Frontal cortex (tissue), 4 donors: ENCODE results near the gene IP6K3. TPM values are rescaled to one million over a fixed set of nuclear protein-coding genes. Genes with fewer than 3 reads are reported as not detected.

Experiments
- DNase-seq, 2 donors: peaks; one replicate each; pipeline ENCODE4 v3.0.0; 2012; ENCODE audit warnings: low spot score in 2 of 2
- FAIRE-seq: peaks from 2 replicates; lab custom pipeline; 2012; peaks lifted over from hg19 to GRCh38; lab: Jason Lieb, UNC
- total RNA-seq: library from RNA; depleted of rRNA; stranded (reverse); fragments of >200 nt; gene quantifications from one replicate; pipeline ENCODE4 v1.2.3, GENCODE V29; 2014
- donor health status: control.
- donor health status: control.
- donor health status: control.

The IP6K3 gene
- total RNA-seq, 1 donor from 2014 or later: not detected

DNA sequence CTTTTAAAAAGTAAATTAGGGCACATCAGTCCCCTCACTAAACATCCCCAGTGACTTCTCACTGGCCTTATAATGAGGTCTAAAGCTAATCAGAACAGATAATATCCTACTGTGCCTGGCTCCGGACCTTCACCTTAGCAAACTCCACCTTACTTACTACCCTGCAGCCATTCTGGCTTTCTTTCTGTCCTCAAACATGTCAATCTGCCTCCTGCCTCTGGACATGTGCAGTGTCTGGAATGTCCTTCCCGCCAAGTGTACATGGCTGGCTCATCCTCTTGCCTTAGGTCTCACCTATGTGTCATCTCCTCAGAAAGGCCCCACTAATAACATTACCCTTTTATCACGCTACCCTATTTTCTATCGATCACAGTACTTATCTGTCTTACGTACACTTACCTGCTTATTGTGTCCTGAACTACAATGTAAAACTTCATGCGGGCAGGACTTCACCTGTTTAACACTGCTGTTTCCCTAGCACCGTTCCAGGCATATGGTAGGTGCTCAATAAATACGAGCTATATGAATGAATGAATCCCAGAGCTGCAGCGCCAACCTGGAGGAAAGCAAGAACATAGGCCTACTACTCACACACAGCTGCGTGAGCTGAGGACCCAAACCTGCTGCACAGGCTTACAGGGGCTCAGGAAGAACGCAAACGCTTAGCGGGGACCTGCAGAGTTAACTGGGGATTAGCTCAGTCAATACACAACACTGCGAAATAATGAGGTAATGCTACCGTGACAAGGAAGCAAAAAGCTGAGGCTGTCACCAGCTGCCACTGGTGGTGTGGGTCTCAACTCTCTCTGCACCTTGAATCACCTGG, 36.2 kb downstream of the IP6K3 start:
- DNase-seq (no peak), FAIRE-seq (no peak)

DNA sequence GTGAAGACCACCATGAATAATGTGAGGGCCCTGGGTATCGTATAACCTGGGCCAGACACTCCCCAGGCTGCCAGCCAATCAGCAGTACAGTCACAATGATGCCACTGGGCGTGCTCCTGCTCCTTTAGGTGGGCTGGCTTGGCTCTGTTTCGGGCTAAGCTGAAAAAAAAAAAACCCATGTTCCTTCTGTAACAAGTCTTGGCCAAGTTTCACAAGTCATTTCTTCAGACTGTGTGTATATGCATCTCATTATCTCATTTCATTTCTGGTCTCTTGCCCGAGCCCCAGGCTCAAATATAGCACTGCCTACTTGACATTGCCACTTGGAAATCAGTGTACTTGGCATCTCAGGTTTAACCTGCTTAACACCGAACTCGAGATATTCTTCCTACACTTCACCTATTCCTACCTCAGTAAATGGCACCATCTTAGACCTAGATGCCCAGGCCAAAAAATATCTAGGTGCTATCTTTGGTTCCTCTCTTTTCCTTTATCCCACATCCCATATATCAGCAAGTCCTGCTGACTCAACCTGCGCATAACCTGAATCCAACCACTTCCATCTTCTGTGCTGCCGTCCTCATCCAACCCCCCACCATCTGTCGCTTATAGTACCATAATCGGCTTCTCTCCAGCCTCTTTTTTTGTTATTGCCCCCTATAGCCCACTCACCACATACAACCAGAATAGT, 37.0 kb downstream of the IP6K3 start:
- FAIRE-seq (no peak), DNase-seq (no peak)

DNA sequence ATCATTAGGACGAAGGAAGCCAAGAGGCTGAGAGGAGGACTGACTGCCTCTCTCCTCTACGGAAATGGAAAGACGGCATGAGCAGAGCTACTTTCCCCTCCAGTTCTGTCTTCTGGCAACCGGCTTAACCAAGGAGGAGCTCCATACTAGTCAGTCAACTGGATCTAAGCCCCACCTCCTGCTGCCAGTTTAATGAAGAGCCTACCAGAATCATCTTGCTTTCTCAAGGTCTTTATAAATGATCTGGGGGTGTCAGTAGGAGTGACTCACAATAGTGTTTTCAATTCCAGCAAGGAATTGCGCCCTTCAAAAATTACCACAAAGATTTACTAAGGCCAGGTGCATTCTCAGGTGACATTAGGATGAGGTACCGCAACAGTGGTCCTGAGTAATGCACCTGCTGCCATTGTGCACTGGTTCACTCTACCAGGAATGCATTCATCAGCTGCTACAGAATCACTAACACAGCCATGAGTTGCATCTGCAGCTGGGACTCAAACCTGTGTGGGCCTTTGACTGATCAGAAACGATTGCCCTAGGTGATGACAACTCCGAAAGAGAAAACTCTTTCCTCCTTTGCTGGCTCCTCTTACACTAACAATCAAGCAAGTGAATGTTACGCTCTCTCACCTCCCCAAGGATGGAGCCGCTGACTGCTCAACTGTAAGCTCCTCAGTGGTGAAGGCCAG, 38.0 kb downstream of the IP6K3 start:
- DNase-seq: no peak
- no peak for FAIRE-seq

DNA sequence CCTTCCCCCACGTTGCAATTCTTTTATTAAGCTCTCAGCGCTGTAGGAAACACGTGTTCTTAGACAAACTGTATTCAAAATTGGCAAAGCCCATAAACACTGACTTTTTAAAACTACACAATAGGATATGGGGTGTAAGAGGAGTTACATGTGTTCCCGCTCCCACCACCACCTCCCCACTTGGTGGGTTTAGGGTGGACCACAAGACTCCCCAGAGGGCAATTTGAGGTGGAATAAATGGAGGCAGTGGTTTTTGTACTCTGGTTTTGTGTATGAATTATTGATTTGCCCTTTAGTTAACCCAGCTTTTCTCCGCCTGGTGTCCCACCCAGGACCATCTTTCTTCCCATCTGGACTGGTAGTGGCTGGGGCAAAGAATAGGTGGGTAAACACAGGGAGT, 38.9 kb downstream of the IP6K3 start:
- DNase-seq (no peak), FAIRE-seq (no peak)

DNA sequence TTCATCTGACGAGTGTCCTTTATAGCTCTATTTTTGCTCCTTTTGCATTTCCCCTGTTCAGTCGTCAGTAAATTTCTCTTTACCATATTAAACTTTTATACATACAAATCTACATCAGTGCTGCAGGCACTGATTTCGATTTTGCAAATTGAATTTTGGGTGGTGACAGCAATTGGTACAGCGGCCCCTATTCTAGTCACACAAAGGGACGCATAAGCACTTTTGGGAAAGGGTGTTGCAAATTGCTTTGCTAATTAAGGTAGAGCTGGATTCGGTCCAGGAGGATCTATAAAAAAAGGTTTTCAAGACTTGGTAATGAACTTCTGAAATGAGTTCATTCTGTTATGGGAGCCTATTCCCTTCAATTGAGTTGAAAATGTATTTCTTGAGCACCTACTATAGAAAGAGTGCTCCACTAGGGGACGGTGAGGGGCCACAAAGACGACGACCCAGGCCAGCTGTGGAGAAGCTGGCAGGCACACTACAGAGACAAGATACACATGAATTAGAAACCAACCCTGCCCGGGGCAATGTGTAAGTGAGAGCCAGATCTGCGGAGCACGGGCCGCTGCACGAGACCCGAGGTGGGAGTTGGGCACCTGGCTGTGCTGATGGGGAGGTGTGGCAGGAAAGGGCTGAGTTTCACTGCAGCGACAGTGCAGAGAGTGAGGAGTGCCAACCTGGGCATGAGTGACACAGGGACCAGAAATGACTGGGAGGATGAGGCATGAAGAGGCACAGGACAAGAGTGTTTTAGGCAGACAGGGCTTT, 40.6 kb downstream of the IP6K3 start:
- no peak for FAIRE-seq
- no peak for DNase-seq

DNA sequence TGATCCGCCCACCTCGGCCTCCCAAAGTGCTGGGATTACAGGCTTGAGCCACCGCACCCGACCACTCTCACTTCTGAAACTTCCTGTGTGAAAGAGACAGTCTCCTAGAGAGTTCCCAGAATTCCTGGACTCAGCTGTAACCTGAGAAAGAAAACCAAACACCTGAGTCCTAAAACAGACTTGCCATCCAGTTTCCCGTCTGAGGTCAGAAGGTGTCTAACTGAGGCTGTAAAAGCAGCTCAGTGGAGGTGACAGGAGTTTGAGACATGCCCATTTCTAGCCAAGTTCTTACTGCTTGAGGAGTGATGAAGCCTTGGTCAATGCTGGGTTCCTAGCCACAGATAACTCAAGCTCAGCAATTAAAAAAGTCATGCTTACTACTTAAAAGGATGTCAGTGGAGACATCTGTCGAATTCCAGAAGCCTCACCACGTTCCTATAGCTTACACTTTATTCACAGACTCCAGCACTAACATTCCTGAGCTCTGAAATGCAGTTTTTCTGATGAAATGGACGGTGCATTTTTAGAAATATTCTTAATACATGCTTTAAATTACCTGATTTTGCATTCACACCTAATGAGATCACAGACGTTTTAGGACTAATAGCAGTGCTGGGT, 41.3 kb downstream of the IP6K3 start:
- no peak for FAIRE-seq
- DNase-seq: no peak

DNA sequence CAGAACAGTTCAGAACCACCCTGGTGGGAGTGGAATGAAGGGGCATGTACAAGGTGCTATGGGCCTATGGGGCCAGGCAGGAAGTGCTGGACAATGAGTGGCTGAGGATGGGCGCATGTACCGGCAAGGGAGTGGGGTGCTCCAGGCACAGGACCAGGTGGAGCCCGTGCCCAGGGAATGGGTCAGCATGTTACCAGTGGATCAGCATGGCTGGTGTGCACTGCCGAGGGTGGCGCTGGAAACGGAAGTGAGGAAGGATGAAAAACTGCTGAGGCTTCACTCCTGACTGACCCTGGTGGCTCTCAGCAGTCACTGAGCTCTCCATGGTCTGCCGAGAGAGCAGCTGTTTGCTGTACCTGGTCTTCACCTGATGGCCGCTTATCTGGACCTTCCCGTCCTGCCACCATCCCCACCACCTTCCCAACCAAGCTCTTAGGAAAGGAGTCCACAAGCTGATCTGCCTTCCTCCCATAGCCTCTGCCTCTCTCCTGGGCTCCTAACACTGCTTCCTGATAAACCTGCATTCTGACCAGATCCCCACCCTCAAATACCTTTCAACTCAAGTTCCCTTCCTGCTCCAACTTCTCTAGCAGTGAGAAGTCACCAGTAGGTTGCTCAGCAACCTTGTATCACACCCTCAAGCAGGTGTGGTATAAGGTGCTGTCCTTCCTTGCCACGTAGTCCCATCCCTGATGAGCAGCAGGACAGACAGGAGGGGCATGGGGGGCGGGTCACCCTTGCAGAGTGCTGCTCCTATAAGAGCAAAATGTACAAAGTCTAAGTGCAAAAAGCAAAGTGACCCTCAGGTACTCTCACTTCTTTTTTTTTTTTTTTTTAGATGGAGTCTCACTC, 42.3 kb downstream of the IP6K3 start:
- FAIRE-seq: no peak

DNA sequence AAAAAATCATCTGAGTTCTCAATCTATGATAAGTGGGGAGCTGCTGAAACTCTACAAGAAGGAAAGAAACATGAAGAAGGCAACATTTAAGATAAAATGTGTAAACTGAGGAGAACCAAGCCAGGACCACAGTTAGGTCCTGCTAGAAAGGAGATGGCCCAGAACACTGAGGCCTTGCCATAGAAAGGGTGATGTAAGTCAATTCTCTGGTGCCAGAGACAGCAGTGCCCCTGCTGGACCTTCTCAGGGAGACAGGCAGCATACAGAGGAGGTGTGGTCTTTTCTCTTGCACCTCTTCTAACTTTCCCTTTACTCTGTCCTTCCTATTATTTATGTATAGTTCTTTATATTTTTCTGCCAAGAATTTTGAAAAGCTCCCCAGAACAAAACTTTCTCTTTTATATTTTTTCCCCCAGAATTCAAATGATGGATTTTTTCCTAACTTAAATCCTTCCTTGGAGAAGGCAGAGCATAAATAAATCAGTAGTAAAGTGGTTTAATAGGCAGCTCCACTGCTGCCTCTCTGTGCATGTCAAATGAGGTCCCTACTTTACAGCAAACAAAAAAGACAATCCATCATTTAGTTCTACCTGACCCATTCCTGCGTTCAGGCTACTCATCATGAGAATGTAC, 44.2 kb downstream of the IP6K3 start:
- DNase-seq (no peak), FAIRE-seq (no peak)

More for the DNA sequence above, 42.3 kb downstream of the IP6K3 start:
- DNase-seq: no peak

DNA sequence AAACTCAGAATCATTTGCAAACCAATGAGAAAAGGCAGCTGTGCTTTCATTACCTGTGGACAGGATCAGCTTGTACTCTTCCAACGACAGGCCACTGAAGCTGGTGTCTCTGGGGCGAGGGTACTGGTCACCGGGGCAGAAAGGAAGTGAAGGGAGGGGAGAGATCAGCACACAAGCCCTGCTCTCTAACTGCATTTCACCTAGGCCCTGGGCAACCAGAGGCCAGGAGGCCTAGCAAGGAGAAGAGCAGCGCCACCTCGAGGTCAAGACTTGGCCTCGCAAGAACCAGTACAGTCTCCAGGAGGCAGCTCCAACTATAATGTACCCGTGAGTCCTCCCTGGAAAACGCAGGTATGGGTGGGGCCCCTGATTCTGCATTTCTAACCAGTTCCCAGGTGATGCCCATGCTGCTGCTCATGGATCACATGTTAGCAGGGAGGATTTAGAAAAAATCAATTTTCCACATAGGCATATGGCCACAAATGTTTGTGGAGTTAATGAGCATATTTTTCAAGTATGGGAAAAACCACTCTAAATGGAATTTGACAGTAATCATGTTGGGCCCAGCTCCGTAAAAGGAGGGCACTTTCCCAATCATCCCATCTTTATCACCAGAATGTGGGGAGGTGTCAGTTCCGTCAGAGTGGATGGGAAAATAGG, 46.2 kb downstream of the IP6K3 start:
- FAIRE-seq (no peak), DNase-seq (no peak)

DNA sequence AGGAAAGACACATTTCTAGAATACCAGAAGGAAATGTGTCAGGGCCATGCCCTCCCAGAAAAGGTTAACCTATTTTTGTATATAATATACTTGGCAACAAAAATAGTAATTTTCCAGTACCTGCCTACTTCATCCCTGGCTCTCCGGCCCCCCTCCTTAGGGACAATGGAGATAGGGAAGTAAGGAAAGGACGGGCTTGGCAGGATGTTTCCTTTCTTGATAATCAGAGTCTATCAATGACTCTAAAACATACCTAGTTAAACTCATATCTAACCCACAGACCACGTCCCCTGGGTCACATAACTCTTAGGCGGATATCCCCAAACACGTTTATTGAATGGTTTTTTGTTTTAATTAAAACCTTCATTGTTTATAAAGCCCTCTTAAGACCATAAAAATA, 47.0 kb downstream of the IP6K3 start:
- DNase-seq (no peak), FAIRE-seq (no peak)

DNA sequence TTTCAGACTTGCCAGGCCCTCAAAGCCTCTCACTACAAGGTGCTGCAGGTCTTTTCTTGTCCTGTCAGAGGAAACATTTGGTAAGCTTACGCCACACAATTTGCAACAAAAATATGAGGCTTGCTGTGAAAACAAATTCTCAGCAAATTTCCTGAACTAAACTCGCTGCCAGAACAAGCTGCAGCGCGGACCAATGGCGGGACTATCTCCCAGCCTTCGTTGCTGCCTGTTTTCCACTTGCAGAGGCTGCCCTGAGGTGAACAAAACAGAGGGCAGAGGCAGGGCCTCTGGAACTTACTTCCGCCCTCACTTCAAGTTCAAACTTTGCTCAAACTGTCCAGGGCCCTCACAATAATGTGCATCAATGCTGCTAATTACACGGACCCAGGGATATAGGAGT, 47.6 kb downstream of the IP6K3 start:
- DNase-seq (no peak), FAIRE-seq (no peak)

DNA sequence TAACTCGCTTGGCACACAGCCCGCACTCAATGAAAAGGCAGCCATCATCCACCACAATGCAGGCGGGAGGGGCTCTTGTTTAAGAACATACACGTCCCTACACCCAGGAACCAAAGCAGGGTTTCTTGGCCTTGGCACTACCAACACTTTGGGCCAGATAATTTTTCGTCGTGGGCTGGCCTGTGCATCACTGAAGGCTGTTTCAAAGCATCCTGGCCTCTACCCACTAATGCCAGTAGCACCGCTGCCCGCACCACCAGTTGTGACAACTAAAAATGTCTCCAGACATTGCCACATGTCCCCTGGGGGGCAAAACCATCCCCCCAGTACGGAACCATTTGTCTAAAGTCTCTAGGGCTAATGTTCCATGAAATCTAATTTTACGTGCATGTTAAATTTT, 48.2 kb downstream of the IP6K3 start:
- DNase-seq (no peak), FAIRE-seq (no peak)

DNA sequence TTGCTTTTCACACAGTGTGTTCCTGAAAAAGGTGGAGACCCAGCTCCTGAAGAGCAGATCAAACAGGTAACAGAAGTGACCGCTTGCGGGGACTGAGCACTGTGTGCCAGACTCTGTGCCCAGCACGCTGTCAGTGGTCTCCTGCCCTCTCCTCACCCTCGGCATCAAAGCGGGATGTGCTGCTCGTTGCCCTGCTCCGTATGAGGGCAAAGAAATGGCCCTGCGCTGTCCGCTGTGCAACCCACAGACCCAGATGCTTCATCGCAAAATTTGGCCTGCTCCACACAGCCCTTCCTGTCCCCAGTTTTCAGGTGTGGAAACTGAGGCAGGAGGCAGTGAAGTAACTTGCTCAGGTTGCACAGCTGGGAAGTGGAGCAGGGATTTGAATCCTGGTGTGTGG, 48.9 kb downstream of the IP6K3 start:
- FAIRE-seq (no peak), DNase-seq (no peak)

DNA sequence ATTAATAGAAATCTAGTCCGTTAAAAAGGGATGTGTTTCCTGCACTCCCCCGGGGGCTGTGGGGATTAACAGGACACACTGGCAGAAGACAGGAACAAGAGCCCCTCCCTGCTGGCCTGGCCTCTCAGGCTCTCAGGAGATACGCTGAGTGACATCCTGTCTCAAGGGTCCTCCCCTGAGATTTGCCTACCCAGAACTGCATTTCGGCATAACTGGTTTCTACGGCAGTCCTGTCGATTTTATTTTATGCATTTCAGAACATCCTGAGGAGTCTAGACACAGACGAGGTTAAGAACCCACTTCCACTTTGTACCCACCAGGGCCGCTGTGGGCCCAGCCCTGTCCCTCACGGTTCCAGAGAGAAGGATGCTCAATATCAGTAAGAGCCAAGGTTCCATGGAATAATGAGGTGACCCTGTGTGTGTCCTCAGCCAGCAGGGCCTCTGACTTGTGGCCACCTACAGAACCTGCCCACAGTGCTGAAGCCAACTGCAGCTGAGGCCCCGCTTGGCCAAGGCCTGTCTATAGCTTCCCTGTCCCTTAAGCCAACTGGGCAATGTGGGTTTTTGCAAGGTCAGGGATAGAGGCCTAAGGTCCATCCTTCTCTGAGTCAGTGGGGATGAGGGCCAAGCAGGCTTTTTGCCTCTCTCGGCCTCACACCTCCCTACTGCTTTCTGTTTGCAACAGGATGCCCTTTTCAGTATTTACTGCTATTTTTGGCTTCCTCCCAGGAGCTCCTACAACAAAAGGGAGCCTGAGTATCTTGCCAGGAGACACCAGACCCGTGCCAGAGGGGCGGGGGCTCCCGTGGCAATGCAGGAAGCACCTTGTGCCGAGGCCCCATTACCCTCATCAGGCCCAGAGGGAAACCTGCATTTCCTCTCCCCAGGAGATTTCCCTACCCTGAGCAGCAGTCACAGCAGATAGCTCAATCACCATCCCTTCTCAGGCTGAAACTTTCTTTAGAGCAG, 49.9 kb downstream of the IP6K3 start:
- no peak for FAIRE-seq
- DNase-seq: peak in 1 of 2 donors; percentile 54

DNA sequence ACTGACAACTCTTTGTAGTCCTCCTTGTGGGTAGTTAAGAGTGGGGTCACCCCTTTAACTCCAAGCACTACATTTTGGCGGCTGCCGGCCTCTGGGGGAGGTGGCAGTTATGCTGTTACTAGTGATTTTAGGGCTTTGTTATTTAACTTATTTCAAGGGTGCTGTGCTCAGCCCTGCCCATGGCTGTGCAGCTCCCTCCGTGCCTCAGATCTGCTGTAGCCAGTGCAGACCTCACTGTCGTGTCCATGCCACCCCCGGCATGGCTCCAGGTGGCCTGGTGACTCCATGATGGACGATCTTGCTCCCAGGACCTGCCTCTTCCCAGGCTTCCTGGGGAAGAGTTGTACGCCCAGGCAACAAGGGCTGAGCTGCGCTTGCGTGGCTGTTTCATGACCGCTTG, 50.6 kb downstream of the IP6K3 start:
- DNase-seq (no peak), FAIRE-seq (no peak)

DNA sequence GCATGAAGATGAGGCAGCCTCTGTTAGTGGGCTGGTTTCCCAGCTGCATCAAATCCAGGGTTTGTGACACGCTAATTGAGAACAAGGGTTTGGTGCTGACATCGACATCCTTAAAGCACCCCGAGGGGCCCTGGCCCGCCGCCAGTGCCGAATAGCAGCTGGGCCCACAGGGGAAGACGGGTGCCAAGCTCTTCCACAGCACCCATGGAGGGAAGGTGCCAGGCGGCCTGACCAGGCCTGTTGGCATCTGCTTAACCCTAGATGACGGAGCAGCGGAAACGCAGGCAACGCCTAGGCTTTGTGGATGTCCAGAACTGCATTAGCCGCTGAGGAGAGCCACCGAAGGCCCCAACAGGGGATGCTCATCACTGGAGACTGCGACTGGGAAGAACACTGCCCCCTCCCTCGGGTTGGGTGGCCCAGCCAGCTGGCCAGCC, 51.2 kb downstream of the IP6K3 start:
- DNase-seq (no peak), FAIRE-seq (no peak)

DNA sequence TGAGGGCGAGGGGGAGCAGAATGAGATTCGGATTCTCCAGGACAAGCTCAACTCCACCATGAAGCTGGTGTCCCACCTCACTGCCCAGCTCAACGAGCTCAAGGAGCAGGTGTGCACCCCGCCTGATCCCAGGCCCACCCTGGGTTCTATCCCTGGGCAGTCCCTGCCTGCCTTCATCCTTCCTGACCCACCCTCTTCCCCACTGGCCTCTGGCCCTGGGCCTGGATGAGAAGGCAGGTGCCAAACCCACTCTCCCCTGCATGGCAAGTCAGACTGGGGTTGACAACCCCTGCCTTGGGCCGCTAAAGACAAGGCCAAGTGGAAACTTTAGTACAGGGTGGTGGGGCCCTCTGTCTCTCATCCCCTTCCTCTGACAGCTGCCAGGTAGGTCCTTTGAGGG, 51.7 kb downstream of the IP6K3 start:
- FAIRE-seq (no peak), DNase-seq (no peak)
